GM21825 (cell line): Measurements from ENCODE around the gene SEC24A.
"Not testable (repeated sequence)": the region's sequence is repeated elsewhere in the genome, so short reads cannot be mapped to it uniquely, and the experiment has no call there.

Experiments used
- ATAC-seq: cut with Tn5 transposase; IDR thresholded peaks from one replicate; pipeline ENCODE4 v1.9.1; 2021; ENCODE audit warnings: mild to moderate bottlenecking, moderate library complexity; ENCODE audit not compliant: unreplicated experiment

SEC24A gene

GRCh38 chr5:134649163-134649835 is 714 bp downstream of the SEC24A start:
- ATAC-seq: peak; percentile 17

DNA sequence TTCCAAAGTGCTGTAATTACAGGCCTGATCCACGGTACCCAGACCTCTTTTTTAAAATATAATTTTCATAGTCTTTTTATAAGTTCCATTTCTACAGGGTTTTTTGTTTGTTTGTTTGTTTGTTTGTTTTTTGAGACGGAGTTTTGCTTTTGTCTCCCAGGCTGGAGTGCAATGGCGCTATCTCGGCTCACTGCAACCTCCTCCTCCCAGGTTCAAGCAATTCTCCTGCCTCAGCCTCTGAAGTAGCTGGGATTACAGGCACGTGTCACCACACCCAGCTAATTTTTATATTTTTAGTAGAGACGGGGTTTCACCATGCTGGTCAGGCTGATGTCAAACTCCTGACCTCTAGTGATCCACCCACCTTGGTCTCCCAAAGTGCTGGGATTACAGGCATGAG is 2.1 kb downstream of the SEC24A start:
- ATAC-seq: not testable (repeated sequence)

- no peak for ATAC-seq
Measured at GRCh38 chr5:134651531-134651930, 2.9 kb downstream of the SEC24A start.

DNA sequence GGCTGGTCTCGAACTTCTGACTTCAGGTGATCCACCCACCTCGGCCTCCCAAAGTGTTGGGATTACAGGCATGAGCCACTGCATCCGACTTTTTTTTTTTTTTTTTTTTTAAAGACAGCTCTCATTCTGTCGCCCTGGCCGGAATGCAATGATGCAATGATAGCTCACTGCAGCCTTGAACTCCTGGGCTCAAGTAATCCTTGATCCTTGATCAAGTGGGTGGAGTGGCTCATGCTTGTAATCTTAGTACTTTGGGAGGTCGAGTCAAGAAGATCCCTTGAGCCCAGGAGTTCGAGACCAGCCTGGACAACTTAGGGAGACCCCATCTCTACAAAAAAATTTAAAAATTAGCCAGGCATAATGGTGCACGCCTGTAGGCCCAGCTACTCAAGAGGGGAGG is 8.1 kb downstream of the SEC24A start:
- ATAC-seq: no peak

- ATAC-seq: no peak
Measured at GRCh38 chr5:134659456-134659855, 10.9 kb downstream of the SEC24A start.

DNA sequence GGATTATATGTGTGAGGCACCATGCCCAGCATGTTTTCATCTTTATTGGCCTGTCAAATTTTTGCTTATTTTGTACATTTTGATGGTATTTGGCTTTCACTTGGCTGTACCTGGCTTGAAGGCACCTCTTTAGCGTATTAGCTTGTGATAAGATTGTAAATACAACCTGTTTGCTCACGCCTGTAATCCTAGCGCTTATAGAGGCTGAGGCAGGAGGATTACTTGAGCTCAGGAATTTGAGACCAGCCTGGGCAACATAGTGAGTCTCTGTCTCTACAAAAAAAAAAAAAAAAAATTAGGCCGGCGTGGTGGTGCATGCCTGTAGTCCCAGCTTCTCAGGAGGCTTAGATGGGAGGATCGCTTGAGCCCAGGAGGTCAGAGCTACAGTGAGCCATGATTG is 11.3 kb downstream of the SEC24A start:
- ATAC-seq: no peak

GRCh38 chr5:134662971-134663370 is 14.4 kb downstream of the SEC24A start:
- ATAC-seq: no peak

GRCh38 chr5:134664448-134664847 is 15.9 kb downstream of the SEC24A start:
- ATAC-seq: no peak

DNA sequence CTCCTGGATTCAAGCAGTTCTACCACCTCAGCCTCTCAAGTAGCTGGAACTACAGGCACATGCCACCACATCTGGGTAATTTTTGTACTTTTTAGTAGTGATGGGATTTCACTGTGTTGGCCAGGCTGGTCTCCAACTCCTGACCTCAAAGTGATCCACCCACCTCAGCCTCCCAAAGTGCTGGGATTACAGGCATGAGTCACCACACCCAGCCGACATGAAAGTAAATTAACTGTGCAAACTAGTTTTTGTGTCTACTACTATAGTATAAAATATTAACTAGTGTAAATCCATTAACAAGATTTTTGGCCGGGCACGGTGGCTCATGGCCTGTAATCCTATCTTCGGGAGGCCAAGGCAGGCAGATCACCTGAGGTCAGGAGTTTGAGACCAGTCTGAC is 25.0 kb downstream of the SEC24A start:
- ATAC-seq: not testable (repeated sequence)

DNA sequence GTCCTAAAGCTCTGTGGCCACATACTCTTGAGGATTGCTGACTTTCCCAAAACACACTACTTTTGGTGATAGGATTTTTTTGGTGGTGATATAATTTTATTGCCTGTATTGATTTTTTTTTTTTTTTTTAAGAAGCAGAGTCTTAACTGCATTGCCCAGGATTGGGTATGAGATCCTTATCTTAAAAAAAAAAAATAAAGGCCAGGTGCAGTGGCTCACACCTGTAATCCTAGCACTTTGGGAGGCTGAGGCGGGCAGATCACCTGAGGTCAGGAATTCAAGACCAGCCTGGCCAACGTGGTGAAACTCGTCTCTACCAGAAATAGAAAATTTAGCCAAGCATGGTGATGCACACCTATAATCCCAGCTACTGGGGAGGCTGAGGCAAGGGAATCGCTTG is 28.8 kb downstream of the SEC24A start:
- ATAC-seq: not testable (repeated sequence)

- ATAC-seq: not testable (repeated sequence)
Measured at GRCh38 chr5:134690144-134690543, 41.6 kb downstream of the SEC24A start.

- ATAC-seq: no peak
Measured at GRCh38 chr5:134692722-134693121, 44.1 kb downstream of the SEC24A start.

- no peak for ATAC-seq
Measured at GRCh38 chr5:134708301-134708700, 59.7 kb downstream of the SEC24A start.

DNA sequence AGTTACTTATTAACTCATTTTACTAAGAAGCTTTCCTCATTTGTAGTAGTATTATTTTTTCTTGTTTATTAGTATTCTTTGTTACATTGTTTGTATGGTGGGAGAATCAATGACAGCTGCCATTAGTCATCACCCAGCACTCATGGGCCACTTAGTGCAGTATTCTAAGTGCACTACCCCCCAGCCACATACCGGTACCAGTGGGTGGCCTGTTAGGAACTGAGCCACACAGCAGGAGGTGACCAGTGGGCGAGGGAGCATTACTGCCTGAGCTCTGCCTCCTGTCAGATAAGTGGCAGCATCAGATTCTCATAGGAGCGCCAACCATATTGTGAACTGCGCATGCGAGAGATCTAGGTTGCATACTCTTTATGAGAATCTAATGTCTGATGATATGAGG is 65.5 kb downstream of the SEC24A start:
- no peak for ATAC-seq

DNA sequence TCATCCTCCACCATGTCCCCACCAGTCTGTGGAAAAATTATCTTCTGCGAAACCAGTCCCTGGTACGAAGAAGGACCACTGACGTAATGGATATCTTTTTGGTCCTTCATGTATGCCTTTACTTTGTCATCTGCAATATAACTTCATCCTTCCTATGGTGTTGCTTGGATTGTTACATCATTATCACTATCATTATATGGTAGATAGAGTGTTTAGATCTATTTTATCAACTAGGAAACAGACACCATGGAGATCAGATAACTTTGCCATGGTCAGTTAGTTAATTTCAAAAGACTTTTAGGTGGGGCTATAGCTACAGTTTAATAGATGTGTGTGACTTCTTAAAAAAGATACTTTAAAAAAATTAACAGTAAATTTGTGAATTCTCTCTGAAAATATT is 66.0 kb downstream of the SEC24A start:
- no peak for ATAC-seq

DNA sequence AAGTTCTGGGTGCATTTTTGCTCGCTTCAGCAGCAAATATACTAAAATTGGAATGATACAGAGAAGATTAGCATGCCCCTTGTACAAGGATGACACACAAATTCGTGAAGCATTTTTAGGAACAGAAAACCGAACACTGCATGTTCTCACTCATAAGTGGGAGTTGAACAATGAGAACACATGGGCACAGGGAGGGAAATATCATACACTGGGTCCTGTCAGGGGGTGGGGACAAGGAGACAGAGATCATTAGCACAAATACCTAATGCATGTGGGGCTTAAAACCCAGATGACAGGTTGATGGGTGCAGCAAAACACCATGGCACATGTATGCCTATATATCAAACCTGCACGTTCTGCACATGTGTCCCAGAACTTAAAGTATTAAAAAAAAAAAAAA is 66.9 kb downstream of the SEC24A start:
- ATAC-seq: not testable (repeated sequence)

DNA sequence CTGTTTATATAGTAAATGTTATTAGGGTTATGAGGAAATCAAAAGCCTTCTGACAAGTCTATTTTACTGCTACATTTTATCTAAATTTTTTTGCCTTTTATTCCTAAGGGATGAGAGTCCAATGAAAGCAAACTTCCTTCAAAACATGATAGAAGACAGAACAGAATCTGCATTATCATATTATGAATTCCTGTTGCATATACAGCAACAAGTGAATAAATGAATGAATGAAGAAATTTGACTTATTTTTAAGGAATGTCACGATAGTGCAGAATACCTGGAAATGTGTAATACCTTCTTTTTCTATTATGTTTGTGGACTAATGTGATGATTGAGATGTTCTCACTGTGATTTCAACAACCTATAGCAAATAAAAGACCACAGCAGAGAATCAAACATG is 76.3 kb downstream of the SEC24A start:
- no peak for ATAC-seq

GRCh38 chr5:134732819-134733218 is 84.2 kb downstream of the SEC24A start:
- ATAC-seq: no peak

GRCh38 chr5:134735243-134735642 is 86.7 kb downstream of the SEC24A start:
- no peak for ATAC-seq

DNA sequence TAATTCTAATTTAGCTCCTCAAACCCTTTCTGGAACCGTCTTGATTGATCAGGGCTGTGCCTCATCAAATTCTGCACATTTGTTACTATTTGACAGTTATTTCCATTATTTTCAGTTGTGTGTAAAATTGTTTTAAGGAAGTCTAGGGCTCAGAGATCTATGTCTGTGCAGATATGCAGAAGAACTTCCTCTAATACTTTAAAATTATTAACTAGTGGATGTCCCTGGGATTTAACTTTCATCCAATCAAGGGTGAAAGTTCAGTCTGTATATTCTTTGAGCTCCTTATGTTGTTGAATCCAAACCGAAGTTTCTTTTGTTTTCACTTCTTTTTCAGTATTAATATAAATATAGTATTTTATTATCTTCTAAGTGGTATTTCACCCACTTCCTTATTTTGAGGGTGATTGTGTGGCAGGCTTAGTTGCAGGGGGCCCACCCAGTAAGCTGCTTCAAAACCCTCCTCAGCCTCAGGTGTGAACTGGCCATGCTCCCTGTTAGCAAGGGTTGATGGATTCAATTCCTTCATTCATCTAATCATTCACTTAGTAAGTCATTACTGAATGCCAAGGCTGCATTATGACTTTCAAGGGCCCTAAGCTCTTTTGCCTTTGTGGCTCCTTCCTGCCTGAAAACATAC is 87.7 kb downstream of the SEC24A start:
- ATAC-seq: no peak

DNA sequence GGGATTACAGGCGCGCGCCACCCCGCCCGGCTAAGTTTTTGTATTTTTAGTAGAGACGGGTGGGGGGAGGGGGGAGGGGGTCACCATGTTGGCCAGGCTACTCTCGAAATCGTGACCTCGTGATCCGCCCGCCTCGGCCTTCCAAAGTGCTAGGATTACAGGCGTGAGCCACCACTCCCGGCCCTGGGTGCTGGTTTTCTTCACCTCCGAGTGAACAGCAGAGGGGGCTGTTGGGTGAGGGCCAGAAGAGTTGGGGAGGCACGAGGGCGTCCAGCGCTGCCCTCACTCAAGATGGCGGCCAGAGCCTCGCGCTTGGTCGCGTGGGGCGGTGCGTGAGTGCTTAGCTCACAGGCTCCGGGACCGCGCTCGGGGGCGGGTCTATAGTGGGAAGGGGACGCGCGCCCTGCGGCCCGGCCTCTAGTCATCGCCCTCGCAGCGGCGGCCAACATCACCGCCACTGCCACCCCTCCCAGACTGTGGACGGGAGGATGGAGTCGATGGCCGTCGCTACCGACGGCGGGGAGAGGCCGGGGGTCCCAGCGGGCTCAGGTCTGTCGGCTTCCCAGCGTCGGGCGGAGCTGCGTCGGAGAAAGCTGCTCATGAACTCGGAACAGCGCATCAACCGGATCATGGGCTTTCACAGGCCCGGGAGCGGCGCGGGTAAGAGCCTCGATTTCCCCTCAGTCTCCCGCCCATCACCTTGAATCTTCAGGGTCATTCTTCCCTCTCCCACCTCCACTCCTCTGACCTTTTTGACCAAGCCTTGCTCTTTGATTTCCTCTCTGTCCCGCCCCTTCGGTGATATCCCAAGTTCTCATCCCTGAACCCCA is 89.8 kb downstream of the SEC24A start, which contains the start of gene CAMLG:
TSS of gene CAMLG (plus strand) at position 416 of the 830 bp plus-strand sequence. CDS start at position 489, 73 bp downstream.
- ATAC-seq: peak; percentile 98
